GM21786 (cell line): ENCODE data around the gene LRRC27.

Experiments
- ATAC-seq: cut with Tn5 transposase; IDR thresholded peaks from one replicate; pipeline ENCODE4 v1.9.1; 2021; ENCODE audit not compliant: unreplicated experiment

LRRC27 gene

DNA sequence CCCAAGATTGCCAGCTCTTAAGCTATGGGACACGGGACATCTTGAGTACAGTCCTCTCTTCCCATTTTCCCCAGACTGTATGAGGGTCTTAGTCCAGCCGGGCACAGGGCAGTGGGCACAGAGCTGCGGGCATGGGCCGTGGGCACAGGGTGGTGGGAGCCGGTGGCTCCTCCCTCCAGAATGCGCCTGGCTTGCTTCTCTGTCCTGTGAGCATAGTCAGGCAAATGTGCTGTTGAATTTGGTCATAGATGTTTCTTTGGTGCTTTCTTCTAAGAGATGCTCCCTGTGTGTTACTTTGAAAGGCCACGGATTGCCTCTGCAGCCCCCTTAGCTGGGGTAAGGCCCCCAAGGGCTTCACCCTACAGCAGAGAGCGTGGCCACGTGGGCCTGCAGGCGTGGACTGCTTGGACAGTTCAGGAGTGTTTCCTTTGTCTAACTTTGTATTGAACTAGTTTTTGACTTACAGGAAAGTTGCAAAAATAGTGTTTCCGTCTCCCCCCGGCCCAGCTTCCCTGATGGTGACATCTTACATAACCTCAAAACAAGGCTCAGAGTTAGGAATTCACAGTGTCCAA, 24.7 kb downstream of the LRRC27 start:
- no peak for ATAC-seq

DNA sequence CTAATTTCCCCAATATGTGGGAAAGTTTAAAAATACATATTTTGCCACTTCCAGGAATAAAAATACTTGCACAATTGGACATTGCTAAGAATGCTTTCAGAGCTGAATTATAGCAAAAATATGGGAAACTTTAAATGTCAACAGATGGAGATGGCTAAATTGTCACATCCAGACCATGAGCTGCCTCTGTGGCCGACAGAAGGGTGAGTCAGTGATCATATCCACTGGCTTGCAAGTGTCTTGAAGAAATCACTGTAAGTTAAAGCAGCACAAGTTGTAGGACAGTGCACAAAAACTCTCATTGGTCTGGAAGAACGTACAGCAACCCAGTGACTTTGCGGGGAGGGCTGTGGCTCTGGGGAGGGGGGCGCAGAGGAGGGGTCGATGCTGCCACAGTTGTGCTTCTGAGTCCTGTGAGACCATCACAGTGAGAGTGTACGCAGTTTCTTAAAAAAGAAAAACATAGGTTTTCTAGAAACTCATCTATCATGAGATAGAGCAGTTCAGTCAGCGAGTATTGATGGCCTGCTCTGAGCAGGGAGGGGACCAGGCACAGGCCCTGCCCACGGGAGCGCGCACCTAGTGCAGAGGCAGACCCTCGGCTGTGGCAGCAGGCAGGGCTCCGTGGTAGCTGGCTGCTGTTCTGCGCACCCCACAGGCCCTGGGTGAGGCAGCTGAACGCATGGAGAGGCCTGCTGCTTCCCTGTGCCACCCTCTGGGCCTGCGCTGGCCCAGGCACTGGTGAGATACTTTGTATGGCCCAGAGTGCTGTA, 25.5 kb downstream of the LRRC27 start:
- ATAC-seq, result no peak

DNA sequence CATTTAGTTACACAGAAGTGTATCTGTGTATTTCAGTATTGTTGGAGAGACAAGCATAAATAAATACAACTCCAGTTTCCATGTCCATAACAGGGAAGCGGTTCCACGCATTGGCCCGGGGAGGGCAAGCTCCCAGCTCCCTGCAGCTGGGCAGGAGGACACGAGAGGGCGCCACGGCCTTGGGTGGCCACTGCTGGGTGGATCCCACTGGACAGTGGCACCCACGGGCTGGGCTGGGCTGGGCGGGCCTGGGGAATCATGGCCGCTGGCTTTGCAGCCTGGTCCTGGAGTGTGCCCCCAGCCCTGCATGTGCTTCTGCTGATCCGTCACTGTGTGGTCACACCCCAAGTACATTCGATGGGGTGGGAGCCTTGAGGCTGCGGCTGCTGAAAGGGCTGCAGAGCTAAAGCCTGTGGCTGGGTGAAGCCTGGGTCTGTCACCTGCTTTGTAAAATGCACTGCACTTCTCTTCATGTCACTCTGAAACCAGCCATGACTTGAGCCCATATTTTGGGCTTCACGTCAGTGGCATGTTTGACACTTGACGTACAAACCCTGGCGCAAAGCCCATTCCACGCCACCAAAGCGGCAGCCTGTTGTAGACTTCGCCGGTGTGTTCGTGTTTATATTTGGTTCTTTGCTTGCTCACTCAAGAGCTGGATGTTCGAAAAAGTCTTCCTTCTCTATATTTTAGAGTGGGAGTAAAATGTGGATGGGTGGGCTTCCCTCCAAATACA, 27.5 kb downstream of the LRRC27 start:
- no peak for ATAC-seq

DNA sequence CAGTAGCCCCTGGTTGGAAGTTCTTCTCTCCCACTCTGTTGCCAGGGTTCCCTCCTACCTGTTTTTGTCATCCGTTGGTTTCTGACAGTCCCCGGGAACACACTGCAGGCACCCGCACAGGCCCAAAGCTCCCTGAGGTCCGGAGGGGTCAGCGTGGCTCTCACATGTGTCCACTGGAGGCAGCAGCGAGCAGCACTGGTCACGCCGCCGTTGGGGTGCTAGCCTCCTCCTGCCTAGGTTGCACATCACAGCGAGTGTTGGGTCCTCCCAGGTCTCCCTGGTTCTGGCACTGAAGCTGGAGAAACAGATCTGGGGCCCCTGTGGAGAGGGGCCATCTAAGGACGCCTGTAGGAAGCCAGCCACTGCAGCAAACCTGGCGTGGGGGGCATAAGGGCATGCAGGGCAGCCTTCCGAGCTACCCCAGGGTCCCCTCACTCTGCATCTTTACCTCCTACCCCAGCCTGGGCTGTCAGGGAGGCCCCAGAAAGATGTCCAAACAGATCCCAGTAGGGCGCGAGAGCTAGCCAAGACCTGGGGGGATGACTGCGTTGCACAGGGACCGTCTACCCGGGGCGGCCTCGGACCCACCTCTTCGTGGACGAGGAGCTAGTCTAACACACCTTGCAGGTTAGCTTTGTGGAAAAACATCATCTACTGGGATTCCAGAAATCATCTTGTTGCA, 28.9 kb downstream of the LRRC27 start:
- ATAC-seq, result no peak

DNA sequence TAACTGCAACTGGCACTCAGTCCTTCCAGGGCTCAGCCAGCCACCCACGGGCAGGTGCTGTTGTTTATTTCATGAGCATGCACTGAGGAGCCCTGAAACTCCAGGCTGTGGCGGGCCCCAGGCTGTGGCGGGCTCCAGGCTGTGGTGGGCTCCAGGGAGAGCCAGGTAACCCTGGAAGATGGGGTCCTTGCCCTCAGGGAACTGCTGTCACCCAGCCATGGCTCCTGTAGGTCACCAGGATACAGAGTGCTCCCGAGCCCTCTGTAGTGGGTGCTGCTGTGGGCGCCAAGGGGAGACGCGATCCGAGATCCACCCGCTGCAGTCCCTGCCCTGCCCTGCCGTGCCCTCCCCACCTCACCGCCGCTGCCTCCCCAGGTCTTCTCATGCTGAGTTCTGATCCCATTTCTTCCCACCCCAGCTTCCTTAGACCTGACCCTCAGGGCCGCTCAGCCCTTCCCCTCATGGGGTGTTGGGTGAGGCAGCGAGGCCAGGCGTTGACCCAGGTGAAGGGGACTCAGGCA, 29.6 kb downstream of the LRRC27 start:
- ATAC-seq, result no peak

DNA sequence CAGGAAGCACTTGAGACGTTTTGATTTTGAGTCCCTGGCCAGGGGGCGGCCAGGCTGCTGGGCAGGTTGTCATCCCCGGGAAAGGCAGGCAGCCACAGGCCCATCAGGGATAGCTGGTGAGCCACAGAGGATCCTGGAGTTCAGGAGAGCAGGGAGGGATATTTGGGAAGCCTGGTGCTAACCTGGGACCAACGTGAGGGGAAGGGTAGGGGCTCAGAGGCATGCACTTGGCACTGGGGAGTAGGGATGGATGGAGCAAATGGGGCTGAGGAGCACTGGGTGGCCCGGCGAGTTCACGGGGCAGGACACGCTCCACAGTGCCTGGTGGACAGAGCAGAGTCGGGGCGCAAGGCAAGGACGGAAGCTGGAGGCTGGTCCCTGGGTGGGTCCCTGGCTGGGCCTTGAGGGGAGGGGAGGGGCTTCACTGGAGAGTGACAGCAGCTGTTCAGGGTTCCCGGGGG, 30.2 kb downstream of the LRRC27 start:
- no peak for ATAC-seq

DNA sequence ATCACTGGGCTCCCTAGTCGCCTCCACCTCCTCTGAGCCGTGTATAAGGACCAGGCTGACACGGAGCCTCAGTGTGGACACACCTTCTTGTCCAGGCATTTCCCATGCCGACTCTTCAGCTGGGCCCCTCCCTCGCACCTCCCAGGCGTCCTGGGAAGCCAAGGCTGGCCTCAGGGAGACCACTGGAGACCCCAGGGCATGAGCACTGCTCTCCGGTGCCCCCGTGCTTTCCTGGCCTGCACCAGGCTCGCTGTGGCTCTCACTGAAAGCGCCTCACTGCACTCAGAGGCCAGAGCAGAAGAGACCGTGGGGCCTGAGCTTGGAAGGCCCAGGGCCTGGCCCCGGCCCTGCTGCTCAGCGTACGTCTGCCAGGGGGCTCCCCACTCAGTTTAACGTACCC, 31.4 kb downstream of the LRRC27 start:
- no peak for ATAC-seq

DNA sequence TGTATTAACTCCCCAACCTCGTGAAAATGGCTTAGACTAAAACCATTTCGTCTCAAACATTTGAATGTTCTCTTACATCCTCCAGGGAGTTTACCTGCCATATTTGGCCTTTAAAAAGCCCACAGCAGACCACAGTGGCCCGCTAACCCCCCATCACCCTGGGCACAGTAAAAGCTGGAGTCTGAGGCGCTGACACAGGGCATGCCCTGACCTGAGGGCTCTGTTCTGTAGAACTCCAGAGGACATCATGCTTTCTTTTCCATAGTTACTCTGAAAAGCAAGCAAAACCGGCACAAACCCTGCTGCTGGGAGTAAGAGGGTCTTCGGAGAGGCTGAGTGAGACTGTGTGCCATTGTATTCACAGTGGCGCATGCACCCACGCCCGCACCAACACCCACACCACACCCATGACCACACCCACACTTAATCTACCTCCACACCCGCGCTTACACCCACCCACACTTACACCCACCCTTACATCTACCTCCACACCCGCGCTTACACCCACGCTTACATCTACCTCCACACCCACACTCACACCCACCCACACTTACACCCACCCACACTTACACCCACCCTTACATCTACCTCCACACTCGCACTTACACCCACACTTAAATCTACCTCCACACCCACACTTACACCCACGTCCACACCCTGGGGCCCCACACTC, 32.1 kb downstream of the LRRC27 start:
- no peak for ATAC-seq

DNA sequence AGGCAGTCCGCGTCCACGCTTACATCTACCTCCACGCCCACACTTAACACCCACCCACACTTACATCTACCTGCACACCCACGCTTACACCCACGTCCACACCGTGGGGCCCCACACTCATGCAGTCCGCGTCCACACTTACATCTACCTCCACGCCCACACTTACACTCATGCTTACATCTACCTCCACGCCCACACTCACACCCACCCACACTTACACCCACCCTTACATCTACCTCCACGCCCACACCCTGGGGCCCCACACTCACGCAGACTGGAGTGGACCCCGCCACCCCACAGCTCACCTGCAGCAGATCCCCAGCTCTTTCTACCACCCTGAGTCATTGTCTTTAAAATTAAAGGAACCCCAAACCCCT, 32.6 kb downstream of the LRRC27 start:
- no peak for ATAC-seq

DNA sequence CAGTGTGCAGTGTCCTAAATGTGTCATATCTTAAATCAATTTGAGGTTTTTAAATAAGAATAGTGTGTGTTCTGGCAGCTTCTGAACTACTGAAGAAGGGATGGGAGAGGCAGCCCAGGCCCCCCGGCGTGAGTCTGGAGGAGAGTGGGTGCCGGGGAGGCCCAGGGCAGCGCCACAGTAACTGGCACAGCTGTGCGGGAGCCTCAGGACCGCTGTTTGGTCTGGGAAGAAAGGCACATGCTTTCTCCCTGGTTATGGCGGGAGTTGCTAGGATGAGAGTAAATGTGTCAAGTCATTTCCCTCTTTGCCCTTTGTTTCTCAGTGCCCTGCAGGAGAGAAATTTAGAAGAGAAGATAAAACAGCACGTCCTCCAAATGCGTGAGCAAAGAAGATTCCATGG, 33.1 kb downstream of the LRRC27 start:
- ATAC-seq, result no peak

DNA sequence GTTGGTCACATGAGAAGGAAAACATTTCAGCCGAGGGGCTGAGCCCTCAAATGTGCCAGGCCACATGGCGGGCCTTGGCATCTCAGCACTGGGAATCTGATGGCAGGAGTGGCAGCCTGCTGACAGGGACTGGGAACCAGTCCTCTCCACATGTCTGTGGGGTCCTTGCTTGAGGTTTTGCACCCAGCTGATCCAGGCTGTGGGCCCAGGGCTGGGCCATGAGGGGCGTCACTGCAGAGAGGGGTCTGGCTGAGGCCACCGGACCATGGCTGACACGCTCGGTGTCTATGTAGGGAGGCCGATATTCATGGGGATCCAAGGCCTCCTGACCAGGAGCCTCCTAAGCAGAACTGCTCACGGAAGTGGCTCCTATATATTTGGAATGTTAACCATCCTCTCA, 34.0 kb downstream of the LRRC27 start:
- no peak for ATAC-seq

DNA sequence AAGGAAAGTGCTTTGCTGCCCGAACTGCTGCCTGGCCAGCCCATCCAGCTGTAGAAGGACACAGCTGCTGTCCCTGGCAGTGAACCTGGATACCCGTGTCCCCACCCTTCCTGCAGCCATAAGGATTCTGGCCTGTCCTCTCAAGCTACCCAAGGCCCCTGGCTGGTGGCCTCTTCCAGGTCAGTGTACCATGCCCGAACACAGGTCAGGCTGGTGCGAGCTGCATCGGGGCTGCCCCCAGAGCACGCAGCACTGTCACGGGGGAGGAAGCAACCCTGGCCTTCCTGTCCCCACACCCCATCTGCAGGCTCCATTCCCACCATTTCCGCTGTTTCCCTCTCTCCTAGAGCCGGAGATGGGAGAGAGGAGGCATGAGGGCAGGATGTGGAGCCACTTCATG, 34.5 kb downstream of the LRRC27 start:
- no peak for ATAC-seq

DNA sequence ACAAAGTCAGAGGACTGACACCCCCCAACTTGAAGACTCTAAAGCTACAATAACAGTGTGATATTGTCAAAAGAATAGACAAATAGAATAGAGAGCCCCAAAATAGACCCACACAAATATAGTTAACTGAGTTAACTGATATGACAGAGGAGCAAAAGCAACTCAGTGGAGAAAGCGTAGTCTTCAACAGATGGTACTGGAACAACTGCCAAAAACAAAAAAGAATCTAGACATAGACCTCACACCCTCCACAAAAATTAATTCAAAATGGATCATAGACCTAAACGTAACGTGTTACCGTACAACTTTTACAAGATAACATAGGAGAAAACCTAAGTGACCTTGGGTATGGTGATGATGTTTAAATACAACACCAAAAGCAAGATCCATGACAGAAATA, 36.4 kb downstream of the LRRC27 start:
- no peak for ATAC-seq

DNA sequence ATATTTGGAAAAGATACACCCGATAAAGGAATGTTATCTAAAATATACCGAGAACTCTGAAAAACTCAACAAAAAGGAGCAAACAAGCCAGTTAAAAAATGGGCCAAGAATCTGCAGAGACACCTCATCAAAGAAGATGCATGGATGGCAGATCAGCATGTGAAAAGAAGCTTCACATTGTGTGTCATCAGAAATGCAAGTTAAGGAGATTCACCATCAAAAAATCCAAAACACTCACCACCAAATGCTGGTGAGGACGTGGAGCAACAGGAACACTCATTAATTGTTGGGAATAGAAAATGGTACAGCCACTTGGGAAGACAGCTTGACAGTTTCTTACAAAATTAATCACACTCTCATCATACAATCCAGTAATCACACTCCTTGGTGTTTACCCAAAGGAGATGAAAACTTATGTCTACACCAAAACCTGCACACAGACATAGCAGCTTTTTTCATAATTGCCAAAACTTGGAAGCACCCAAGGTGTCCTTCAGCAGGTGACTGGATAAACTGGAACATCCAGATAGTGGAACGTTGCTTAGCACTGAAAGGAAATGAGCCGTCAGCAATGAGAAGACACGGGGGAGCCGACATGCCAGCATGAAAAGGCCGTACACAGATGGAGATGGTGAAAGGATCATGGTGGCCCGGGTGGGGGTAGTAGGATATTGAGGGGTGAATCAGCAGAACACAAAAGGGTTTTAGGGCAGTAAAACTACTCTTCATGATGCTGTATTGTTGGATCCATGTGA, 37.1 kb downstream of the LRRC27 start:
- ATAC-seq, result no peak

DNA sequence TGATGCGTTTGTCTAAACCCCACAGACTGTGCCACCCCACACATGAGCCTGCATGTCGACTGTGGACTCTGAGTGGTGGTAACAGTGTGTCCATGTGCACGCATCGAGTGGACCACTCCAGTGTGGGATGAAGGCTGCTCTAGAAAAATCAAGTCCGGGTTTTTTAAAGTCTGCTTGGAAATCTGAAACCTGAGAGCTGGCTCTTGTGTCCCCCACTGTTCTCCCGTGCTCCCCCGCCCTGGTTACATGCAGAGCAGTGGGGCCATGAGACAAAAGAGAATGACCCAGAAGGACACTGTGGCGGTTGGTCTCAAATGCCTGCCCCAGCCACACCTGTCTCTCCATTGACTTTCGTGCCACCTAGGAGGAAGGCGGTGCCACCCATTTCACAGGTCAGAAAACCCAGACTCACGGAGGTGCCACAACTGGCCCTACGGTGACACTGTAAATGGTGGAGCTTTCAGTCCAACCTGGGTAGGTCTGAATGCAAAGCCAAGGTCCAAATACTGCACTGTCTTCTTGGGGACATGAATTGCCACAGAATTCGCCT, 37.7 kb downstream of the LRRC27 start:
- no peak for ATAC-seq

DNA sequence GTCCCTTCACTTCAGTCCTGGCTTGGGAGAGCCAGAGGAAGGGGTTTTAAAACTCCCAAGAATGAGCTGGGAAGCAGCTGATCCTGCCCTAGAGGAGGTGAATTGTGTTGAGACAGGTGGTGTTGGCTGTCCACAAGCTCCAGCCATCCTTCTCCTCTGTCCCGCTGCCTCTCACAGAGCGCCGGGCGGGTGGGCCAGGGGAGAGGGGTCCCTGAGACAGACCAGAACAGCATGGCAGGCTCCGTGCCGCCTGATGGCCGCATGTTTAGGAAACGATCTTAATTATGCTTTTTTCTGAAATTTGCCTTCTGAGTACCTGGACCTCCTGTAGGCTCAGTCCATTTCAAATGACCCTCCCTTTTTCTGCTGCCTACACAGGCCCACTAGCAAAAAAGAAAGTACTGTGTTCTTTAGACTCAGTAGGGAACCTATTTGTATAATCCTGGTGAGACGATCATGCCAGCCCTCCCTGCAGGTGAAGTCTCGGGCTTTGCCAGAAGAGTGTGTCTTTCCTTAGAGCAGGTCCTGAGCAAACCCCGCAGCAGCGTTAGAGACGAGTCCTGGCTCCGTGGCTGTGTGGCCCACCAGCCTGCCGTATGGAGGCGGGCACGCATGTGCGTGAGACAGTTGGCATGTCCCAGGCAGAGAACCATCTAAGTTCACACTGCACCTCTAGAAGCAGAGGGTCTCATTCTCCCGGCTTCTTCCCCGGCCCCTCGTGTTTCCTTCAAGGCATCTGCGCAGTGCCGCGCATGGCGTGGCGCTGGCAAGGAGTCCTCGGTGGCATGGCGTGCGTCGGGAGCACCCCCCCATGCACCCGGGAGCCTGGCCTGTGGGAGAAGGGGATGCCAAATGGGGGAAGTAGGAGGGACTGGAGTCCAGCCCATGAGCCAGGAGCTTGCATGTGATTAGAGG, 38.7 kb downstream of the LRRC27 start:
- no peak for ATAC-seq

DNA sequence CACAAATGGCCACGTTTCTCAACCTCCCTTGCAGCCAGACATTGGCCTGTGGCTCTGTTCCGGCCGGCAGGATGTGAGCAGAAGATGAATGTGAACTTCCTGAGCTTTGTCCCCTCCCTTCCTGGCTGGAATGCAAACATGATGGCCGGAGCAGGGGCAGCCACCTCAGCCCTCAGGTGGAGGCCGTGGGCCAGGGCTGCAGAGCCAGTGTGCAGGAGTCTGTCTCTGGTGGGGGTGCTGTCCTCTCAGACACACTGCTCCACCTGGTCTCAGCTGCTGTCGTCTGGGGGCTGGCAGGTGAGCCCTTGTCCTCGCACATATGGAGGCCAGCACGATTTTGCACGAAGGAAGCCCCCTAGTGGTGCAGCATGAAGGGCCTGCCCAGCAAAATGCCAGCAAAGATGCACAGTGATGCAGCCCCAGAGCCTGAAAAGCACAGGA, 39.7 kb downstream of the LRRC27 start:
- ATAC-seq, result no peak

DNA sequence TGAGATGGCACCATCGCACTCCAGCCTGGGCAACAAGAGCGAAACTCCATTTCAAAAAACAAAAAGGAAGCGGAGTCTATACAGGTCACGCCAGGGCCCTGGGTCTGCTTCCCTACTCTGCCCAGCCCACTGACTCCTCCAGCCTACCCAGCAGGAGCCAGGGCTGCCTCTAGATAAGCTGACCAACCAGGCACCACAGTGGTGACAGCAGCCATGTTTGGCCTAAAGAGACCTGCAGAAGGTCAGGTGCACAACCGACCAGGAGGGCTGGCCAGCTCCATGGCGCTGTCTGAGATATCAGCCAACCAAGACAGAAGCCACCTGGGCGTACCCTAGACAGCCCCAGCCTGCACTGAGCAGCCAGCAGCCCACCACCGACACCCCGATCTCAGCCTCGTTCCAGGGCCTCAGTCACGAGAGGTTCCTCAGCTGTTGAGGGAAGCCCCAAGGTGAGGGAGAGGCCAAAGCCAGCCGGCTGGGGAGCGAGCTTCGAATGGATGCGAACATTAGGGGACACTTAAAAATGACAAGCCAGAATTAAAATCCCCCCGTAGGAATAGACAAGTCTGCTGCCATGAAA, 40.6 kb downstream of the LRRC27 start:
- no peak for ATAC-seq
